Caco-2 (cell line): ENCODE data around the gene MTFP1. TPM values are rescaled to one million over a fixed set of nuclear protein-coding genes. Genes with fewer than 3 reads are reported as not detected.

Experiments
- BruUV-seq: library from RNA; stranded (reverse); fragments of 400-500 nt; replicated peaks from 2 replicates; lab custom pipeline; 2021; lab: Mats Ljungman, UMichigan
- CTCF ChIA-PET: fragments of 300-600 bp; sonication (Branson Sonifier 250); formaldehyde crosslinking; loops from one replicate; lab custom pipeline; 2022; ENCODE audit warnings: antibody characterized with exemption; lab: Charles Lee
- POLR2A ChIA-PET: fragments of 300-600 bp; sonication (Branson Sonifier 250); formaldehyde crosslinking; loops from one replicate; lab custom pipeline; 2022; ENCODE audit warnings: antibody characterized with exemption; lab: Charles Lee
- DNase-seq, 2 experiments: peaks; one replicate each; pipeline versions ENCODE4 v3.0.0 to v3.0.0-alpha.2; 2020 to 2022
- H3K27me3 ChIP-seq: replicated peaks from 2 replicates; pipeline ENCODE4 v1.6.0; 2011; ENCODE audit warnings: low read length; ENCODE audit not compliant: control insufficient read depth, insufficient read depth
- H3K36me3 ChIP-seq: 2 replicates; pipeline ENCODE4 v1.5.1; 2011; ENCODE audit warnings: low read length; ENCODE audit not compliant: control insufficient read depth, insufficient read depth
- H3K4me1 ChIP-seq: fragments of 250-450 bp; sonication (Bioruptor Pico); 2 replicates; pipeline ENCODE4 v1.5.1; 2020; ENCODE audit warnings: mild to moderate bottlenecking
- H3K4me3 ChIP-seq: 2 replicates; pipeline ENCODE4 v1.5.1; 2011; ENCODE audit warnings: low read depth, mild to moderate bottlenecking, control low read depth, low read length
- H3K9me3 ChIP-seq: fragments of 250-450 bp; sonication (Bioruptor Pico); 2 replicates; pipeline ENCODE4 v1.5.1; 2020; ENCODE audit warnings: mild to moderate bottlenecking, moderate library complexity
- H3K27ac Mint-ChIP-seq: one replicate; pipeline ENCODE4 v1.8.0; 2022; ENCODE audit warnings: mixed read lengths; ENCODE audit not compliant: unreplicated experiment
- H3K27me3 Mint-ChIP-seq: one replicate; pipeline ENCODE4 v1.8.0; 2022; ENCODE audit warnings: mixed read lengths; ENCODE audit not compliant: insufficient read depth, unreplicated experiment
- H3K36me3 Mint-ChIP-seq: one replicate; pipeline ENCODE4 v1.8.0; 2022; ENCODE audit warnings: mild to moderate bottlenecking, mixed read lengths; ENCODE audit not compliant: insufficient read depth, unreplicated experiment
- H3K4me1 Mint-ChIP-seq: one replicate; pipeline ENCODE4 v1.8.0; 2022; ENCODE audit warnings: low read depth, mixed read lengths; ENCODE audit not compliant: unreplicated experiment
- H3K4me3 Mint-ChIP-seq: one replicate; pipeline ENCODE4 v1.8.0; 2022; ENCODE audit warnings: mild to moderate bottlenecking, moderate library complexity, mixed read lengths; ENCODE audit not compliant: unreplicated experiment
- H3K9me3 Mint-ChIP-seq: one replicate; pipeline ENCODE4 v1.8.0; 2022; ENCODE audit warnings: mixed read lengths; ENCODE audit not compliant: unreplicated experiment
- intact Hi-C: fragments of 100-400 bp; cut with micrococcal nuclease; formaldehyde crosslinking; loops from one replicate; pipeline ENCODE4 v1.10.0; 2022; ENCODE audit not compliant: unreplicated experiment
- total RNA-seq: library from RNA; stranded (reverse); gene quantifications from 2 replicates; pipeline ENCODE4 v1.2.3, GENCODE V29; 2022
- TF ChIP-seq, protein P1 (sequence below), 2 experiments: fragments of 200-600 bp in 1 of 2; IDR thresholded peaks; 1 replicate in 1 of 2; 2 replicates in 1 of 2; pipeline versions ENCODE4 v1.5.1 to v1.8.0; 2011 to 2022; ENCODE audit warnings: antibody characterized with exemption in 1 of 2, control low read depth in 1 of 2, inconsistent platforms in 1 of 2, low read depth in 1 of 2, low read length in 1 of 2, mild to moderate bottlenecking in 1 of 2, moderate library complexity in 1 of 2; ENCODE audit not compliant: insufficient read depth in 1 of 2, severe bottlenecking in 1 of 2, unreplicated experiment in 1 of 2

The MTFP1 gene
- total RNA-seq, 1 experiment from 2014 or later: 20.6 TPM

DNA sequence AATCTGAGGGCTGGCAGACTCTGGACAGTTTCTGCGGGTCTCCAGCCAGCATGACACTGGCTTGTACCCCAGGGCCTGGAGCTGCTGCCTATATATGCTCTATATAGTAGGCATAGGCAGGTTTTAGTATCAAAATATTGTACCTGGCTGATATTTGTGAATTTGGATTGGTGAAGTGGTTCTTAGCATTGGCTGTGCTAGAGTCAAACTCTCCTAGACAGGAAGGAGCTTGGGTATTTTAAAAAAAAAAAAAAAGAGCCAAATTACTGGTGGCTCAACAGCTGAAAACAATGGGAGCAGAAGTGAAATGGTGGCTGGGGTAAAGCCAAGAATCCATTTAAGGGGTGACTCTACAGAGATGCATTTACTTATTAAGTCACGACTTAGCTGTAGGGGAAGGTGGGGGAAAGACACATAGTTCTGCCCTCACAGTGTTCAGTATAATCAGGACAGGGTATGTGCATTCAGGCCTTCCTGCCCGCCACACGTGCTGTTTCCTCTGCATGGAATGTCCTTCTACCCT lies 11.0 kb upstream of the MTFP1 start:
- Histone ChIP-seq H3K27me3 (no peaks in the 10 kb centered on the region), H3K36me3 (no peaks in the 10 kb centered on the region), H3K4me3 (no peak overlapping the region), H3K4me1 (peaks cover 37% of the 10 kb centered on the region), H3K9me3 (no peaks in the 10 kb centered on the region)
- H3K27ac Mint-ChIP-seq: no peak overlapping the region
- ChIA-PET POLR2A (interaction anchor here (1.8 kb wide), 1 partner anchor 9 kb away, joined by 8 read pairs; no protein-coding TSS in a partner anchor), CTCF (no interaction called here)
- H3K4me1 Mint-ChIP-seq: peaks cover 6% of the 10 kb centered on the region
- no peak overlapping the region for H3K4me3 Mint-ChIP-seq
- DNase-seq: no peak
- intact Hi-C loops: no loop called here
- no peaks in the 10 kb centered on the region for H3K27me3 Mint-ChIP-seq
- TF ChIP-seq, protein P1, sequence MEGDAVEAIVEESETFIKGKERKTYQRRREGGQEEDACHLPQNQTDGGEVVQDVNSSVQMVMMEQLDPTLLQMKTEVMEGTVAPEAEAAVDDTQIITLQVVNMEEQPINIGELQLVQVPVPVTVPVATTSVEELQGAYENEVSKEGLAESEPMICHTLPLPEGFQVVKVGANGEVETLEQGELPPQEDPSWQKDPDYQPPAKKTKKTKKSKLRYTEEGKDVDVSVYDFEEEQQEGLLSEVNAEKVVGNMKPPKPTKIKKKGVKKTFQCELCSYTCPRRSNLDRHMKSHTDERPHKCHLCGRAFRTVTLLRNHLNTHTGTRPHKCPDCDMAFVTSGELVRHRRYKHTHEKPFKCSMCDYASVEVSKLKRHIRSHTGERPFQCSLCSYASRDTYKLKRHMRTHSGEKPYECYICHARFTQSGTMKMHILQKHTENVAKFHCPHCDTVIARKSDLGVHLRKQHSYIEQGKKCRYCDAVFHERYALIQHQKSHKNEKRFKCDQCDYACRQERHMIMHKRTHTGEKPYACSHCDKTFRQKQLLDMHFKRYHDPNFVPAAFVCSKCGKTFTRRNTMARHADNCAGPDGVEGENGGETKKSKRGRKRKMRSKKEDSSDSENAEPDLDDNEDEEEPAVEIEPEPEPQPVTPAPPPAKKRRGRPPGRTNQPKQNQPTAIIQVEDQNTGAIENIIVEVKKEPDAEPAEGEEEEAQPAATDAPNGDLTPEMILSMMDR (IDR thresholded peaks at IDR 0.05; ENCODE audit: insufficient read depth in 1 of 2, low read depth in 1 of 2, low read length in 1 of 2, severe bottlenecking in 1 of 2, unreplicated experiment in 1 of 2): no peak
- no TSS peak for BruUV-seq
- H3K36me3 Mint-ChIP-seq: peaks cover 13% of the 10 kb centered on the region
- H3K9me3 Mint-ChIP-seq: no peaks in the 10 kb centered on the region

DNA sequence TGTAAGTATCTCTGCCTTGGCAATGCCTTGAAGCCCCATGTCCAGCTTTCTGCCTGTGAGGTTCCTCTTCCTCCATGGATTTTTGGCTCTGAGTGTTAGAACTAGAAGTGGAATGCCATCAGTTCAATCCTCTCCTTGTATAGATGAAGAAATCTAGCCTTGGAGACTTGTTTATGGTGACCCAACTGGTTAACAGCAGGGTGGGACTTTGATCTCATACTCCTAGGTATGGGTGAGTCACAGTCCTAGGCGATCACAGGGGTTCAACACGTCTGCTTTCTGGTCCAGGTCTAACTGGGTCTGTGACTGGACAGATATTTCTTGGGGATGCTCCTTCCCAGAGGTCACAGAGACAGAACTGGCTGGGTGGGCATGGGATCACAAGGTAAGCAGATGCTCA lies 9.2 kb upstream of the MTFP1 start:
- H3K4me1 ChIP-seq: peaks cover 52% of the 10 kb centered on the region
- intact Hi-C loops: no loop called here
- H3K27ac Mint-ChIP-seq: peak overlapping the region; percentile 58
- H3K36me3 Mint-ChIP-seq: peaks cover 18% of the 10 kb centered on the region
- peaks cover 16% of the 10 kb centered on the region for H3K4me1 Mint-ChIP-seq
- no peak overlapping the region for H3K4me3 ChIP-seq
- peaks cover 1% of the 10 kb centered on the region; the same call in 1 of the 2 replicates for H3K36me3 ChIP-seq
- no peak for DNase-seq
- CTCF ChIA-PET: no interaction called here
- no peaks in the 10 kb centered on the region for H3K27me3 ChIP-seq
- H3K27me3 Mint-ChIP-seq: no peaks in the 10 kb centered on the region
- POLR2A ChIA-PET: no interaction called here
- no peaks in the 10 kb centered on the region for H3K9me3 ChIP-seq
- BruUV-seq: no TSS peak
- no peak overlapping the region for H3K4me3 Mint-ChIP-seq
- H3K9me3 Mint-ChIP-seq: no peaks in the 10 kb centered on the region
- TF ChIP-seq, protein P1 (IDR thresholded peaks at IDR 0.05; ENCODE audit: insufficient read depth in 1 of 2, low read depth in 1 of 2, low read length in 1 of 2, severe bottlenecking in 1 of 2, unreplicated experiment in 1 of 2): no peak

DNA sequence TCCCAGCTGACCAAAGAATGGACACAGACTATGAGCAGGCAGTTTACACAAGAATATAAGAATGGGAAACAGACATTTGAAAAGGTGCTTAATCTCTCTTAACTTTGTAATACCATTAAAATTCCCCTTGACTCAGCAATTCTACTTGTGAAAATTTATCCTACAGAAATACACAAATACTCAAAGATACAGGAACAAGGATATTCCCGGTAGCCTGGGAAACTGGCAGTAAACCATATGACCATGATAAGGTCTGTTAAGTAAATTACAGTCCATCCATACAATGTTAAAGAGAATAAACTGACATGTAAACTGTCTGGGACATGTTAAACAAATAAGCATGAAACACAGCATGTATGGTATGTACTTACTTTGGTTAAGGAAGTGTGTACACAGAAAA lies 8.7 kb upstream of the MTFP1 start:
- Mint-ChIP-seq H3K4me1 (peaks cover 20% of the 10 kb centered on the region), H3K9me3 (no peaks in the 10 kb centered on the region), H3K36me3 (peaks cover 18% of the 10 kb centered on the region), H3K4me3 (no peak overlapping the region), H3K27me3 (no peaks in the 10 kb centered on the region), H3K27ac (peak overlapping the region; percentile 58)
- Histone ChIP-seq H3K4me3 (no peak overlapping the region), H3K4me1 (peaks cover 56% of the 10 kb centered on the region), H3K9me3 (no peaks in the 10 kb centered on the region), H3K27me3 (no peaks in the 10 kb centered on the region), H3K36me3 (peaks cover 1% of the 10 kb centered on the region; the same call in 1 of the 2 replicates)
- TF ChIP-seq, protein P1 (IDR thresholded peaks at IDR 0.05; ENCODE audit: insufficient read depth in 1 of 2, low read depth in 1 of 2, low read length in 1 of 2, severe bottlenecking in 1 of 2, unreplicated experiment in 1 of 2): no peak
- no TSS peak for BruUV-seq
- no peak for DNase-seq
- ChIA-PET POLR2A (no interaction called here), CTCF (no interaction called here)
- intact Hi-C loops: no loop called here
